GM20000 (cell line): ENCODE data around the gene PTCHD1.

ENCODE experiments used
- DNase-seq: peaks from one replicate; pipeline ENCODE4 v3.0.0; 2012; ENCODE audit warnings: low spot score
- TF ChIP-seq, protein P1 (sequence below): IDR thresholded peaks from 2 replicates; pipeline ENCODE4 v1.5.1; 2012; ENCODE audit warnings: mild to moderate bottlenecking, control low read depth; ENCODE audit errors: extremely low read depth, missing control alignments

The PTCHD1 gene

DNA sequence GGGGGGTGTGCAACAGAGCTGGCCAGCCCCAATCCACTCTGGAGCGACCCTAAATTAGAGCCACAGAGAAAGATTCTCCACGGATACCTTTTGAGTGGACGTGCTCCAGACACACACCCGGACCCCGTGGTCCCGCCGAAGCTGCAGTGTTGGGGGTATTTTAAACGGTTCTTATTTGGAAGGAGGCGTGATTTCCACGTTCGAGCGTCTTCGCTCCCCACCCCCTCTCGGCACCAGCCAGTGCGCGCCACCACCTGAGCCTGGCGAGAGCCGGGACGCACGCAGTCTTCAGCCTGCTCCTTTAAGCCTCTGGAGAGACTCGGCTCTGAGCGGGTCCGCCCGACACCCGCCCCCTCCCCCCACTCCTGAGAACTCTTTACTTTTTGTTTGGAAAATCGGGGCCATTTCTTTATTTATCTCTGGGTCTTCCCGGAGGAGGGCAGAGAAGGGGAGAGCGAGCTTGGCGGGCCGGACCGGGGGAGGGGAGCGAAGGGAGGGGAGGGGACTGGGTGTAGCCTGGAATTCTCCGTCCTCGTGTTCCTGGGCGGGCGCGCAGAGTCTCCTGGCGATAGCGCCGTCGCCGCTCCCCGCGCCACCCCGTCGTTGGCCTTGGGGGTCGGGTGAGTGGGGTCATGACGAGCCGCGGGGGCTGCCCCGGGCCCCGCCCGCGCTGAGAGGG lies 668 bp upstream of the PTCHD1 start:
- TF ChIP-seq, protein P1, sequence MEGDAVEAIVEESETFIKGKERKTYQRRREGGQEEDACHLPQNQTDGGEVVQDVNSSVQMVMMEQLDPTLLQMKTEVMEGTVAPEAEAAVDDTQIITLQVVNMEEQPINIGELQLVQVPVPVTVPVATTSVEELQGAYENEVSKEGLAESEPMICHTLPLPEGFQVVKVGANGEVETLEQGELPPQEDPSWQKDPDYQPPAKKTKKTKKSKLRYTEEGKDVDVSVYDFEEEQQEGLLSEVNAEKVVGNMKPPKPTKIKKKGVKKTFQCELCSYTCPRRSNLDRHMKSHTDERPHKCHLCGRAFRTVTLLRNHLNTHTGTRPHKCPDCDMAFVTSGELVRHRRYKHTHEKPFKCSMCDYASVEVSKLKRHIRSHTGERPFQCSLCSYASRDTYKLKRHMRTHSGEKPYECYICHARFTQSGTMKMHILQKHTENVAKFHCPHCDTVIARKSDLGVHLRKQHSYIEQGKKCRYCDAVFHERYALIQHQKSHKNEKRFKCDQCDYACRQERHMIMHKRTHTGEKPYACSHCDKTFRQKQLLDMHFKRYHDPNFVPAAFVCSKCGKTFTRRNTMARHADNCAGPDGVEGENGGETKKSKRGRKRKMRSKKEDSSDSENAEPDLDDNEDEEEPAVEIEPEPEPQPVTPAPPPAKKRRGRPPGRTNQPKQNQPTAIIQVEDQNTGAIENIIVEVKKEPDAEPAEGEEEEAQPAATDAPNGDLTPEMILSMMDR = no peak
- no peak for DNase-seq

DNA sequence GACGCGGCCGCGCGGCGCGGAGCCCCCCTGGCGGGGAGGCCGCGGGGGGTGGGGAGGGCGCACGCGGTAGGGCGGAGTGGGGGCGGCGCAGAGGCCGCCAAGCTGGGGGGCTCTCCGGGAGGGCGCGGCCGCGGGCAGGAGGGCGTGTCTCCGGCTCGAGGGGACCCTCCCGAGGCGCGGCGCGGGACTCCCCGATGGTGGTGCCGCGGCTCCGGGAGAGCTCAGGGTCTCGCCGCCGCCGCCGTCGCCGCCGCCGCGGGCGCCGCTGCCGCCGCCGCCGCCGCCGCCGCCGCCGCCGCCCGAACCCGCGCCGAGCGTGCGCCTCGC lies 165 bp upstream of the PTCHD1 start:
- no peak for DNase-seq
- TF ChIP-seq, protein P1 = no peak

DNA sequence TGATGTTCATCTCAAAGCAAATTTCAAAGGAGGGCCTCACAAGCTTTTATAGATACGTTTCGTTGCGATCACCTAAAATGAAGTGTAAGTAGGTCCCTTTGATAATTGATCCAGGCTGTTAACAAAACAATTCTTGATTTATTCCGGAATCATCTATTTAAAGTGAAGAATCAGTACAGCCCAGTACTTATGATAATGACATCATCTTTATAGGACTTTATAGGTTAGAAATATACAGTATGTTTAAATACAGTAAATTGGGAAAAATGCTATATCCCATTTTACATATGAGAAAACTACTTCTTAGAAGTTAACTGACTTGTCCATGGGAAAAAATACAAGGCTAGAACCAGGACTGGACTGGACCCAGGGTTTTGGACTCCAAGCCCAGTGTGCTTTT lies 3.7 kb downstream of the PTCHD1 start:
- DNase-seq = no peak
- TF ChIP-seq, protein P1 = no peak

DNA sequence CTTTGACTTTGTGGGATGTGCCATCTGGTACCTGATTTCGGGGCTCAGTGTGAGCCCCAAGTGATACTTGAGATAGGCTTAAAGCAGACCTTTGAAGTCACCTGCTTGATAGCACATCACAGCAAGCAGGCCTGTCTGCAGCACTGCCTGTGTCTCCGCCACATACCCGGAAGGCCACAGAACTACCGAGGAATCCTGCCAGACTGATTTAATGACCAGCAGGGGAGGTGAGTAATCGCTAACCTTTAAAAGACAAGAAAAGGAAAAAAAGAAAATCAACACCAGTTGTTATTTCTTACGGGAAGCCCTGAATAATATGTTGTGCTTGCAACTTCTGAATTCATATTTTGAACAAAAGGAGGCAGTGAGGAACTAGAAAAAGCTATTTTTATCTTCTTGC lies 6.8 kb downstream of the PTCHD1 start:
- TF ChIP-seq, protein P1 = no peak
- DNase-seq = no peak

DNA sequence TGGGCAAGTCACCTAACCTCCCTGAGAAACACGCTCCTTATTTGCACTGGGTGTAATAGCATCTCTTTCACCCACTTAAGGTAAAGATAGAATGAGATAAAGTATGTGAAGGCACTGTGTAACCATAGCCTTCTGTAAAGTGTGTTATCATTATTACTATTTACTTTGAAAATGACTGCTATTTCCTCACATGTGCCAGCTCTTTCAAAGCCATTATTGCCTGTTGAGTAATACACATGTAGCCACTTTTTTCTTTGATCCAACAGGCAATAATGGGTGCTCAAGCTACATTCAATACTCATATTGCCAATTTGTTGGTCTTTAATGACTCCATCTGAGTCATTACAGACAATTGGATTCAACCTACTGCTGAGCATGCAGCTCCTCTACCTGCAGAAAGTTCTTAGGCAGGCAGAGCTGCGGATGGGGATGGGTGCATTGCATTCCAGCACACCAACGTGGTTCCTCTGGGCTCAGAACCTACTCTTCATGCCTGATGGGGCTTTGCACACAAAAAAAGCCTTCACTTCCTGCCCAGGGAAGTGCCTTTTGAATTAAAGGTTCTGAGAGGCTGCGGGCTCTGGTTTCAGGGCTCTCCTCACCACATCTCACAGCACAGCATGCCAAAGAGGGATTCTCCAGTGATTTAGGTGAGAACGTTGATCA lies 9.7 kb downstream of the PTCHD1 start:
- DNase-seq = no peak

DNA sequence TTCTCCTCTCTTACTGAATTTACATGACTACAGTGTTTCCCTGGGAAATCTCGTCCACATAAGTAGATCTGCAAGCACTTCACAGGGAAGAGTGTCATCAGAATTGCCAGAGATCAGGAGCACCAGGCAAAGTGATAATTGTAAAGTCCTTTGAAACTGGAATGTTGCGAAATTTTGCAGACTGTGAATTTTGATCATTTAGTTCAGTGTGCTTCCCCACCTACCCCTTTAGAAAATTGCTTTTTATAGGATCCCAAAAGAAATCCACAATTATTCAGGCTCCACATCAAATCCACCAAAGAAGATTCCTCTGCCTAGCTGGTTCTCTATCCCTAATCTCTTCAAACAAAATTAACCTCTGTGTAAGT lies 10.2 kb downstream of the PTCHD1 start:
- no peak for DNase-seq
- TF ChIP-seq, protein P1 = no peak

More for the DNA sequence above, 9.7 kb downstream of the PTCHD1 start:
- TF ChIP-seq, protein P1 = no peak

DNA sequence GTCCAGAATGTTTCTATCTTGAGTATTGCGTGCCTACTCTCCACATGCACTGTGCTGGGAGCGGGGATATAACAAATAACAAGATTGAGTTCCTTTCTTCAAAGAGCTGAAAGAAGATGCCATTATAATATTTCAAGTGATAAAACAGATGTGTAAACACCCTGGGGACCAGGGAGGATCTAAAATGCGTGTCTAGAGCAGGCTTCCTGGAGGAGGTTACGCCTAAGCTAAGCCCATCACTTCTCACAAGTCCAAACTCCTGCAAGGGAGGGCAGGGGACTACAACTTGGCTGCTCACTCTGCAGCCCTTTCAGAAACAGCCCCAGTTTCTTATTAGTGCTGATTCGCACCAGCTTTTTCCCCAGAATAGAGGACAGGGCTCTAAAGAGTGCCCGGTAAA lies 21.5 kb downstream of the PTCHD1 start:
- TF ChIP-seq, protein P1 = no peak
- no peak for DNase-seq
